Smooth muscle cell (in vitro differentiated cells): ENCODE results near the gene LRFN3. TPM values are rescaled to one million over a fixed set of nuclear protein-coding genes. Genes with fewer than 3 reads are reported as not detected.

Source experiments
- DNase-seq: peaks from one replicate; lab custom pipeline; 2025; ENCODE audit not compliant: unreplicated experiment; lab: John Stamatoyannopoulos, UW
- H2AFZ ChIP-seq: fragments of 200-600 bp; sonication (generic); 2 replicates; pipeline ENCODE4 v1.6.0; 2016; ENCODE audit warnings: antibody characterized with exemption, low read depth, mild to moderate bottlenecking
- H3F3A ChIP-seq: fragments of 200-600 bp; sonication (generic); 2 replicates; pipeline ENCODE4 v1.6.0; 2017; ENCODE audit warnings: antibody characterized with exemption, low read depth
- H3K27ac ChIP-seq: fragments of 200-600 bp; sonication (generic); 2 replicates; pipeline ENCODE4 v1.5.1; 2016; ENCODE audit warnings: low read depth, mild to moderate bottlenecking
- H3K27me3 ChIP-seq: fragments of 200-600 bp; sonication (generic); 2 replicates; pipeline ENCODE4 v1.6.1; 2016; ENCODE audit warnings: low read depth, mild to moderate bottlenecking
- H3K36me3 ChIP-seq: fragments of 200-600 bp; sonication (generic); 2 replicates; pipeline ENCODE4 v1.5.1; 2016; ENCODE audit warnings: low read depth
- H3K4me1 ChIP-seq: fragments of 200-600 bp; sonication (generic); 2 replicates; pipeline ENCODE4 v1.5.1; 2016; ENCODE audit warnings: low read depth
- H3K4me2 ChIP-seq: fragments of 200-600 bp; sonication (generic); 2 replicates; pipeline ENCODE4 v1.6.0; 2016; ENCODE audit warnings: mild to moderate bottlenecking
- H3K4me3 ChIP-seq: fragments of 200-600 bp; sonication (generic); 2 replicates; pipeline ENCODE4 v1.5.1; 2016; ENCODE audit warnings: mild to moderate bottlenecking
- H3K79me2 ChIP-seq: fragments of 200-600 bp; sonication (generic); 2 replicates; pipeline ENCODE4 v1.6.0; 2016; ENCODE audit warnings: low read depth, mild to moderate bottlenecking
- H3K9ac ChIP-seq: fragments of 200-600 bp; sonication (generic); 2 replicates; pipeline ENCODE4 v1.6.0; 2016; ENCODE audit warnings: low read depth
- H3K9me3 ChIP-seq: fragments of 200-600 bp; sonication (generic); replicated peaks from 2 replicates; pipeline ENCODE4 v1.5.1; 2016; ENCODE audit warnings: low read depth
- H4K20me1 ChIP-seq: fragments of 200-600 bp; sonication (generic); 2 replicates; pipeline ENCODE4 v1.6.0; 2016; ENCODE audit warnings: low read depth
- WGBS: methylation state at CpG from one replicate; pipeline ENCODE4 v1.1.7; 2016; ENCODE audit warnings: low lambda C conversion rate; 5-methylcytosine and 5-hydroxymethylcytosine counted together
- polyA plus RNA-seq: library from polyadenylated mRNA; unstranded; fragments of >200 nt; fragmentation: Nextera tagmentation; extraction: Ambion mirVana; gene quantifications from 2 replicates; pipeline ENCODE4 v1.2.1, GENCODE V29; 2016
- total RNA-seq: library from RNA; depleted of rRNA; stranded (reverse); fragments of >200 nt; gene quantifications from 2 replicates; pipeline ENCODE4 v1.2.3, GENCODE V29; 2014
- TF ChIP-seq, protein P1 (sequence below): fragments of 200-600 bp; sonication (generic); IDR thresholded peaks from 2 replicates; pipeline ENCODE4 v1.5.1; 2017; ENCODE audit warnings: borderline replicate concordance, mild to moderate bottlenecking, antibody characterized with exemption; ENCODE audit not compliant: insufficient read depth, poor library complexity, severe bottlenecking

The LRFN3 gene
- total and polyA plus RNA-seq, 2 experiments from 2014 or later, result 6.2 to 15.5 TPM

DNA sequence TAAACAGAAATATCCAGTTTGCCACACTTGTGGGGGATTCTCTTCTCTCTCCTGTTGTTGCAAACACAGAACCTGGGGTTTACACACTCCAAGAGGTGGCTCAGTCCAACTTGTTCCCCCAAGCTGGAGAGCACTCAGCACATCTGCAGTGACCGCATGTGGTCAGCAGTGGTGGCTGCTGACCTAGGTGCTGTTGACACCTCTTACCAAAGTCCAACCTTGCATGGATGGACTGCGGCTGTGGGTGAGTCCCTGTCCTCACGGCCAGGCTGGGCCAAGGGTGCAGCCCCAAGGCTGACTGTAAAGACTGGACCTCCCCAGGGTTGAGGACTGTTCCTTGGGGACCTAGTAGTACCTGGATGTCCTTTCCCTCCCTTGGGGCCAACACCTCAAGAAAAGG lies 6.1 kb downstream of the LRFN3 start:
- H3K4me2 ChIP-seq, result no peak overlapping the region

DNA sequence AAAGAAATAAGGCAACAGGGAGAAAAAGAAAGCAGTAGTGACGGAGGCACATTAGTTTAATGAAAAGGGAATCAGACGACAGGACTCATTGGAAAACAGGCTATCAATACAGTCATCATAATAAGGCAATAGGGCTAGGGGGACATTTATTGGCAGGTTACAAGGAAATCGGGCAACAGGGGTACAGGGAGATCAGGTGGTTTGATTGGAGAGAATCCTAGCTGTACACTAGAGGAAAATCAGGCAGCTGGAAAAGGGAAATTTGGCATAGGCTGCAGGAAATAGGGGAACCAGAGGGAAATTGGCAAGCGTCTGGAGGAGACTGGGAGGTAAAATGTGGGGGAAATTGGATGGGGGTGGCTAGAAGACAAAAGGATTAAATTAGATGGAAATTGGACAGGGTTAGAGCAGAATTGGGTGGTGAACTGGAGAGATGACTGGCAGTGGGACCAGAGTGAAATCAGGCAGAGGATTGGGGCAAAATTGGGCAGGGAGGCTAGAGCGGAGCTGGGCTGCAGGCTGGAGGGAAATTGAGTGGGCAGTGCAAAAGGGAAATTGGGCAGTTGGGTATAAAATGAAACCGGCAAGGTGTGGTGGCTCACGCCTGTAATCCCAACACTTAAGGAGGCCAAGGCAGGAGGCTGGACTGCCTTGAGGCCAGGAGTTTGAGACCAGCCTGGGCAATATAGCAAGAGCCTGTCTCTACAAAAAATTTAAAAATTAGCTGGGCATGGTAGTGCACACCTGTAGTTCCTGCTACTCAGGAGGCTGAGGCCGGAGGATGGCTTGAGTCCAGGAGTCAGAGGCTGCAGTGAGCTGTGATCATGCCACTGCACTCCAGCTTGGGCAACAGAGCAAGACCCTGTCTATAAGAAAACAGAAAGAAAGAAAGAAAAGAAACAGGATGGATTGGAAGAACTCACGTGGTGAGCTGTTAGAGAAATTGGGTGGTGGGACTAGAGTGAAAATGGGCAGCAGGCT lies 7.4 kb downstream of the LRFN3 start:
- Histone ChIP-seq H3K4me3 (no peak overlapping the region), H3K79me2 (no peaks in the 10 kb centered on the region), H4K20me1 (peaks cover 18% of the 10 kb centered on the region), H2AFZ (no peak overlapping the region), H3K4me1 (no peaks in the 10 kb centered on the region), H3K36me3 (no peaks in the 10 kb centered on the region), H3K9me3 (no peaks in the 10 kb centered on the region), H3K9ac (no peak overlapping the region), H3K4me2 (no peak overlapping the region), H3K27me3 (no peaks in the 10 kb centered on the region), H3F3A (no peaks in the 10 kb centered on the region), H3K27ac (no peak overlapping the region)
- no peak for DNase-seq
- 92% methylated on average over 9 of the region's 9 CpGs for WGBS
- TF ChIP-seq, protein P1, sequence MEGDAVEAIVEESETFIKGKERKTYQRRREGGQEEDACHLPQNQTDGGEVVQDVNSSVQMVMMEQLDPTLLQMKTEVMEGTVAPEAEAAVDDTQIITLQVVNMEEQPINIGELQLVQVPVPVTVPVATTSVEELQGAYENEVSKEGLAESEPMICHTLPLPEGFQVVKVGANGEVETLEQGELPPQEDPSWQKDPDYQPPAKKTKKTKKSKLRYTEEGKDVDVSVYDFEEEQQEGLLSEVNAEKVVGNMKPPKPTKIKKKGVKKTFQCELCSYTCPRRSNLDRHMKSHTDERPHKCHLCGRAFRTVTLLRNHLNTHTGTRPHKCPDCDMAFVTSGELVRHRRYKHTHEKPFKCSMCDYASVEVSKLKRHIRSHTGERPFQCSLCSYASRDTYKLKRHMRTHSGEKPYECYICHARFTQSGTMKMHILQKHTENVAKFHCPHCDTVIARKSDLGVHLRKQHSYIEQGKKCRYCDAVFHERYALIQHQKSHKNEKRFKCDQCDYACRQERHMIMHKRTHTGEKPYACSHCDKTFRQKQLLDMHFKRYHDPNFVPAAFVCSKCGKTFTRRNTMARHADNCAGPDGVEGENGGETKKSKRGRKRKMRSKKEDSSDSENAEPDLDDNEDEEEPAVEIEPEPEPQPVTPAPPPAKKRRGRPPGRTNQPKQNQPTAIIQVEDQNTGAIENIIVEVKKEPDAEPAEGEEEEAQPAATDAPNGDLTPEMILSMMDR, result no peak

More for the DNA sequence above, 6.1 kb downstream of the LRFN3 start:
- Histone ChIP-seq H3K79me2 (no peaks in the 10 kb centered on the region), H3K4me1 (peaks cover 8% of the 10 kb centered on the region), H3K9ac (no peak overlapping the region), H3K27ac (no peak overlapping the region), H3K36me3 (no peaks in the 10 kb centered on the region), H3K27me3 (no peaks in the 10 kb centered on the region), H3K4me3 (no peak overlapping the region), H2AFZ (no peak overlapping the region), H4K20me1 (peaks cover 31% of the 10 kb centered on the region), H3K9me3 (no peaks in the 10 kb centered on the region), H3F3A (no peaks in the 10 kb centered on the region)
- 98% methylated on average over 3 of the region's 3 CpGs for WGBS
- DNase-seq, result no peak
- TF ChIP-seq, protein P1, result no peak

DNA sequence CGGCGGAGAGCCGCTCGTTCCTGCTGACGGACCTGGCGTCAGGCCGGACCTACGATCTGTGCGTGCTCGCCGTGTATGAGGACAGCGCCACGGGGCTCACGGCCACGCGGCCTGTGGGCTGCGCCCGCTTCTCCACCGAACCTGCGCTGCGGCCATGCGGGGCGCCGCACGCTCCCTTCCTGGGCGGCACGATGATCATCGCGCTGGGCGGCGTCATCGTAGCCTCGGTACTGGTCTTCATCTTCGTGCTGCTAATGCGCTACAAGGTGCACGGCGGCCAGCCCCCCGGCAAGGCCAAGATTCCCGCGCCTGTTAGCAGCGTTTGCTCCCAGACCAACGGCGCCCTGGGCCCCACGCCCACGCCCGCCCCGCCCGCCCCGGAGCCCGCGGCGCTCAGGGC lies 8.4 kb downstream of the LRFN3 start:
- H3K79me2 ChIP-seq, result no peaks in the 10 kb centered on the region
- H3K4me2 ChIP-seq, result no peak overlapping the region
- TF ChIP-seq, protein P1, result no peak
- H3K9me3 ChIP-seq, result no peaks in the 10 kb centered on the region
- H3K27me3 ChIP-seq, result no peaks in the 10 kb centered on the region
- 97% methylated on average over 45 of the region's 52 CpGs for WGBS
- H3K4me3 ChIP-seq, result no peak overlapping the region
- H2AFZ ChIP-seq, result no peak overlapping the region
- peaks cover 13% of the 10 kb centered on the region for H4K20me1 ChIP-seq
- H3K36me3 ChIP-seq, result no peaks in the 10 kb centered on the region
- no peaks in the 10 kb centered on the region for H3K4me1 ChIP-seq
- no peak for DNase-seq
- no peak overlapping the region for H3K27ac ChIP-seq
- no peaks in the 10 kb centered on the region for H3F3A ChIP-seq
- H3K9ac ChIP-seq, result no peak overlapping the region
